CD4-positive, alpha-beta T cell (primary cell): ENCODE data around the gene SH3RF1. TPM values are rescaled to one million over a fixed set of nuclear protein-coding genes. Genes with fewer than 3 reads are reported as not detected.

Source experiments
- ATAC-seq: fragments of 200-7000 bp; cut with Tn5 transposase; one replicate; pipeline ENCODE4 v1.10.0; 2022; ENCODE audit warnings: mild to moderate bottlenecking; ENCODE audit not compliant: poor library complexity
- CTCF ChIA-PET: fragments of 350-600 bp; sonication (Branson Sonifier 250); formaldehyde crosslinking; loops from one replicate; lab custom pipeline; 2021; ENCODE audit warnings: antibody characterized with exemption, inconsistent platforms; lab: Charles Lee
- POLR2A ChIA-PET: fragments of 350-600 bp; sonication (Branson Sonifier 250); formaldehyde crosslinking; loops from one replicate; lab custom pipeline; 2021; ENCODE audit warnings: antibody characterized with exemption, inconsistent platforms; lab: Charles Lee
- DNase-seq, 14 experiments: peaks; one replicate each; pipeline ENCODE4 v3.0.0-alpha.2; 2013 to 2020; ENCODE audit warnings: mixed read lengths in 2 of 14
- H3K27ac ChIP-seq, 2 donors: one replicate each; pipeline versions ENCODE4 v1.5.1 to v1.7.0; 2013; ENCODE audit warnings: low read length in 2 of 2, low read depth in 1 of 2, mild to moderate bottlenecking in 1 of 2
- H3K27me3 ChIP-seq, 2 experiments: 1 replicate in 1 of 2; 2 replicates in 1 of 2; pipeline versions ENCODE4 v1.6.1 to v1.7.0; 2013; ENCODE audit warnings: low read length in 2 of 2, control low read depth in 1 of 2, mild to moderate bottlenecking in 1 of 2, moderate library complexity in 1 of 2; ENCODE audit not compliant: insufficient read depth in 2 of 2, control insufficient read depth in 1 of 2
- H3K36me3 ChIP-seq: one replicate; pipeline ENCODE4 v1.6.1; 2013; ENCODE audit warnings: low read length, control low read depth; ENCODE audit not compliant: insufficient read depth
- H3K4me1 ChIP-seq: one replicate; pipeline ENCODE4 v1.6.1; 2013; ENCODE audit warnings: low read length, control low read depth; ENCODE audit not compliant: insufficient read depth
- H3K4me3 ChIP-seq: one replicate; pipeline ENCODE4 v1.5.1; 2013; ENCODE audit warnings: mild to moderate bottlenecking, low read length, moderate library complexity
- H3K9me3 ChIP-seq, 2 experiments: 1 replicate in 1 of 2; 2 replicates in 1 of 2; pipeline versions ENCODE4 v1.6.1 to v1.7.0; 2013; ENCODE audit warnings: low read length in 2 of 2, mild to moderate bottlenecking in 2 of 2, control low read depth in 1 of 2, moderate library complexity in 1 of 2; ENCODE audit not compliant: control insufficient read depth in 1 of 2, insufficient read depth in 1 of 2
- H3K27ac Mint-ChIP-seq: one replicate; pipeline ENCODE4 v1.8.0; 2020; ENCODE audit warnings: mixed read lengths
- H3K27me3 Mint-ChIP-seq: one replicate; pipeline ENCODE4 v1.8.0; 2021; ENCODE audit warnings: mixed read lengths
- H3K36me3 Mint-ChIP-seq: one replicate; pipeline ENCODE4 v1.8.0; 2021; ENCODE audit warnings: low read depth, mixed read lengths
- H3K4me1 Mint-ChIP-seq: one replicate; pipeline ENCODE4 v1.8.0; 2021; ENCODE audit warnings: low read depth, mixed read lengths
- H3K4me3 Mint-ChIP-seq: one replicate; pipeline ENCODE4 v1.8.0; 2020; ENCODE audit warnings: mild to moderate bottlenecking, mixed read lengths
- H3K9me3 Mint-ChIP-seq: one replicate; pipeline ENCODE4 v1.8.0; 2020; ENCODE audit warnings: mixed read lengths
- CTCF ChIP-seq: fragments of 200-600 bp; IDR thresholded peaks from one replicate; pipeline ENCODE4 v1.8.0; 2022; ENCODE audit warnings: antibody characterized with exemption, mild to moderate bottlenecking
- intact Hi-C, 2 experiments: fragments of 100-400 bp; cut with DNase I in 1 of 2; cut with micrococcal nuclease in 1 of 2; formaldehyde crosslinking; loops; one replicate each; pipeline versions ENCODE4 v1.15.1 to v1.9.0; 2023 to 2025; cut with DNase I, micrococcal nuclease
- total RNA-seq, 174 experiments: library from RNA in 2 of 174; stranded (reverse) in 2 of 174; gene quantifications; one replicate each; pipeline ENCODE4 v1.2.3 and lab custom pipeline; 2021 to 2026

SH3RF1 gene
- total RNA-seq, 2 experiments from 2014 or later = 0.25 TPM; not detected in 1

- Histone ChIP-seq H3K36me3 (no peaks in the 10 kb centered on the region), H3K4me1 (no peaks in the 10 kb centered on the region), H3K27ac (no peak overlapping the region), H3K4me3 (no peak overlapping the region), H3K27me3 (no peaks in the 10 kb centered on the region), H3K9me3 (no peaks in the 10 kb centered on the region)
- Mint-ChIP-seq H3K27me3 (peaks cover 3% of the 10 kb centered on the region), H3K4me1 (no peaks in the 10 kb centered on the region), H3K4me3 (no peak overlapping the region), H3K9me3 (no peaks in the 10 kb centered on the region), H3K36me3 (no peaks in the 10 kb centered on the region), H3K27ac (no peak overlapping the region)
- DNase-seq (no peak), ATAC-seq (no peak)
- intact Hi-C loops = no loop called here
- POLR2A ChIA-PET = interaction anchor here (0.5 kb wide), 1 partner anchor 32 kb away, joined by 3 read pairs; no protein-coding TSS in a partner anchor
- CTCF ChIA-PET = no interaction called here
- TF ChIP-seq CTCF = no peak
Measured at GRCh38 chr4:169238445-169238844, 32.3 kb downstream of the SH3RF1 start.

- no peaks in the 10 kb centered on the region for H3K27me3 ChIP-seq
- Mint-ChIP-seq H3K4me1 (no peaks in the 10 kb centered on the region), H3K27me3 (no peaks in the 10 kb centered on the region), H3K4me3 (no peak overlapping the region), H3K36me3 (no peaks in the 10 kb centered on the region), H3K9me3 (no peaks in the 10 kb centered on the region), H3K27ac (no peak overlapping the region)
- no peaks in the 10 kb centered on the region for H3K4me1 ChIP-seq
- no peaks in the 10 kb centered on the region for H3K9me3 ChIP-seq
- no peak overlapping the region for H3K27ac ChIP-seq
- CTCF ChIA-PET = no interaction called here
- no peak for TF ChIP-seq CTCF
- DNase-seq (no peak), ATAC-seq (no peak)
- no peaks in the 10 kb centered on the region for H3K36me3 ChIP-seq
- intact Hi-C loops = no loop called here
- no peak overlapping the region for H3K4me3 ChIP-seq
- POLR2A ChIA-PET = no interaction called here
Measured at GRCh38 chr4:169236873-169237626, 33.7 kb downstream of the SH3RF1 start.

- ATAC-seq = no peak
- Mint-ChIP-seq H3K36me3 (no peaks in the 10 kb centered on the region), H3K27ac (no peak overlapping the region), H3K9me3 (no peaks in the 10 kb centered on the region), H3K4me1 (no peaks in the 10 kb centered on the region), H3K4me3 (no peak overlapping the region), H3K27me3 (no peaks in the 10 kb centered on the region)
- H3K4me3 ChIP-seq = no peak overlapping the region
- no peak overlapping the region for H3K27ac ChIP-seq
- POLR2A ChIA-PET = no interaction called here
- no peak for TF ChIP-seq CTCF
- no peaks in the 10 kb centered on the region for H3K4me1 ChIP-seq
- no peak for DNase-seq
- H3K27me3 ChIP-seq = no peaks in the 10 kb centered on the region
- CTCF ChIA-PET = no interaction called here
- no peaks in the 10 kb centered on the region for H3K36me3 ChIP-seq
- intact Hi-C loops = no loop called here
- H3K9me3 ChIP-seq = no peaks in the 10 kb centered on the region
Measured at GRCh38 chr4:169236078-169236477, 34.7 kb downstream of the SH3RF1 start.
